ENCODE results near the gene TELO2. TPM values are rescaled to one million over a fixed set of nuclear protein-coding genes. Genes with fewer than 3 reads are reported as not detected.

TELO2 gene
- total RNA-seq, 1 donor from 2014 or later: 77.2 TPM

DNA sequence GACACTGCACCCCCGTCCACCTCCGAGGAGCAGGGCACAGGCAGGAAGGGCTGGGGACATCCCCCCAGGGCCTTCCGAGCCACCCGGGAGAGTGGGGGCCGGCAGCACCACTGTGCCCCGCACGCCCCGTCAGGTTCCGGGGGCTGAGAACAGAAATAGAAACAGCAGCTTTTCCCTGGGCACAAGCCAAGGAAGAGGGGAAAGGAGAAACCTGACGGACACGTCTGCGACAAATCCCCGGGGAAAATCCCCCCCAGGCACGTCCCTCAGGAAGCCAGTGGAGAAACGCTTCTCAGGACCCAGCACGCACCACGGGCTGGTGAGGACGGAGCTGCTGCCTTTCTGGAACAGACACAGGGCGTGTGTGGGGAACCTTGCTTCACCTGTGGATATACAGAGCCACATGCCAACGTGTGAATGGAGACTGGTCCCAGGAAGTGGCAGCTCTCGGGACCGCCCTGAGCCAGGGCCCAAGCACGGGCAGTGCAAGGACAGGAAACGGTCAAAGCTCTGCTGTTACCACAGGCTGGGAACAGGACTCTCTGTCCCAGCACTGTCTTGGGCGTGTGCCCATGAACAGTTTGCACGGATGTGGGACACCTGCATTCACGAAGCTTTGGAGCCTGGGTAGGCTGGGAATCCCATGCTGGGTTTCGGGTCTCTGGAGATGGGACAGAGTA lies 39.1 kb downstream of the TELO2 start:
- Mint-ChIP-seq H3K27ac (no peak overlapping the region), H3K36me3 (ENCODE audit: insufficient read depth) (no peaks in the 10 kb centered on the region), H3K4me1 (ENCODE audit: low read depth) (no peaks in the 10 kb centered on the region), H3K9me3 (ENCODE audit: low read depth) (no peaks in the 10 kb centered on the region), H3K4me3 (ENCODE audit: low read depth) (no peak overlapping the region), H3K27me3 (no peaks in the 10 kb centered on the region)
- TF ChIP-seq, protein P1, sequence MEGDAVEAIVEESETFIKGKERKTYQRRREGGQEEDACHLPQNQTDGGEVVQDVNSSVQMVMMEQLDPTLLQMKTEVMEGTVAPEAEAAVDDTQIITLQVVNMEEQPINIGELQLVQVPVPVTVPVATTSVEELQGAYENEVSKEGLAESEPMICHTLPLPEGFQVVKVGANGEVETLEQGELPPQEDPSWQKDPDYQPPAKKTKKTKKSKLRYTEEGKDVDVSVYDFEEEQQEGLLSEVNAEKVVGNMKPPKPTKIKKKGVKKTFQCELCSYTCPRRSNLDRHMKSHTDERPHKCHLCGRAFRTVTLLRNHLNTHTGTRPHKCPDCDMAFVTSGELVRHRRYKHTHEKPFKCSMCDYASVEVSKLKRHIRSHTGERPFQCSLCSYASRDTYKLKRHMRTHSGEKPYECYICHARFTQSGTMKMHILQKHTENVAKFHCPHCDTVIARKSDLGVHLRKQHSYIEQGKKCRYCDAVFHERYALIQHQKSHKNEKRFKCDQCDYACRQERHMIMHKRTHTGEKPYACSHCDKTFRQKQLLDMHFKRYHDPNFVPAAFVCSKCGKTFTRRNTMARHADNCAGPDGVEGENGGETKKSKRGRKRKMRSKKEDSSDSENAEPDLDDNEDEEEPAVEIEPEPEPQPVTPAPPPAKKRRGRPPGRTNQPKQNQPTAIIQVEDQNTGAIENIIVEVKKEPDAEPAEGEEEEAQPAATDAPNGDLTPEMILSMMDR (IDR thresholded peaks at IDR 0.05; ENCODE audit: unreplicated experiment): no peak
- DNase-seq (ENCODE audit: low spot score, unreplicated experiment): no peak

DNA sequence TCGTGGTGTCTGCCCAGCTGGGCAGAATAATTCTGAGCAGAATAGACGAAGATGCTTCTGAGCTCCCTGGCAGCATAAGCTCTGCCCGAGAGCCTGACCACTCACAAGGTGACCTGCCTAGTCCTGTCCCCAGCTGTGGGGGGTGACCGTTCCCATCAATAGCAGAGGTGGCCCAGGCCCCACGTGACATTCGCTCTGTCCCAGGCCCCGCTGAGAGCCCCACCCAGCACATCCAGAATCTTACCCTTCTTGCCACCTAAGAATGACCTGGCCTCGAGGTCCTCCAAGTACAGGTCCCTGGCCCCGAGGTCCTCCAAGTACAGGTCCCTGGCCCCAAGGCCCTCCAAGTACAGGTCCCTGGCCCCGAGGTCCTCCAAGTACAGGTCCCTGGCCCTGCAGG lies 39.6 kb downstream of the TELO2 start:
- TF ChIP-seq, protein P1 (IDR thresholded peaks at IDR 0.05; ENCODE audit: unreplicated experiment): no peak
- no peaks in the 10 kb centered on the region for H3K27me3 Mint-ChIP-seq
- DNase-seq (ENCODE audit: low spot score, unreplicated experiment): no peak
- no peak overlapping the region for H3K27ac Mint-ChIP-seq
- no peaks in the 10 kb centered on the region for H3K9me3 Mint-ChIP-seq (ENCODE audit: low read depth)
- H3K4me1 Mint-ChIP-seq (ENCODE audit: low read depth): no peaks in the 10 kb centered on the region
- H3K36me3 Mint-ChIP-seq (ENCODE audit: insufficient read depth): no peaks in the 10 kb centered on the region
- H3K4me3 Mint-ChIP-seq (ENCODE audit: low read depth): no peak overlapping the region

DNA sequence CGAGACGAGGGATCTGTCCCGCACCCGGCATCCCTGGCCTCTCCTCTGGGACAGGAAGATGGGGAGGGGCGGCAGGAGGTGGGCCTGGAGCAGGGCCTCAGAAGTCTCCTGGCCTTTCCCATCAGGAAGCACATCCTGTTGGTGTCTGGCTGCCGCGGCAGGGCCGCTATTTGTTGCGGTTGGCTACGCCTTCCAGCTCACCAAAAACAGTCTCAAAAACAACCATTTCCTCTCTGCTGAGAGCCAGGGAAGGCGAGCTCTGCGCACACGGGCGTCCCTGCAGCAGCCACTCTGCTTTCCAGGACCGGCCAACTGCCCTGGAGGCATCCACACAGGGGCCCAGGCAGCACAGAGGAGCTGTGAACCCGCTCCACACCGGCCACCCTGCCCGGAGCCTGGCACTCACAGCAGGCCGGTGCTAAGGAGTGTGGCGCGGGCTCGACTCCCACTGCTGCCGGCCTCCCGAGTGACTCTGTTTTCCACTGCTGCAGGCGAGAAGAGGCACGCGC lies 40.3 kb downstream of the TELO2 start, which contains the start of gene TMEM204:
Gene TMEM204 (plus strand): TSS at position 224 of the 509 bp plus-strand sequence. CDS start 610 bp downstream, outside the sequence.
- TF ChIP-seq, protein P1 (IDR thresholded peaks at IDR 0.05; ENCODE audit: unreplicated experiment): no peak
- Mint-ChIP-seq H3K36me3 (ENCODE audit: insufficient read depth) (no peaks in the 10 kb centered on the region), H3K27me3 (no peaks in the 10 kb centered on the region), H3K4me1 (ENCODE audit: low read depth) (no peaks in the 10 kb centered on the region), H3K27ac (no peak within 1 kb of the TSS), H3K4me3 (ENCODE audit: low read depth) (no peak within 1 kb of the TSS), H3K9me3 (ENCODE audit: low read depth) (no peaks in the 10 kb centered on the region)
- no peak for DNase-seq (ENCODE audit: low spot score, unreplicated experiment)

DNA sequence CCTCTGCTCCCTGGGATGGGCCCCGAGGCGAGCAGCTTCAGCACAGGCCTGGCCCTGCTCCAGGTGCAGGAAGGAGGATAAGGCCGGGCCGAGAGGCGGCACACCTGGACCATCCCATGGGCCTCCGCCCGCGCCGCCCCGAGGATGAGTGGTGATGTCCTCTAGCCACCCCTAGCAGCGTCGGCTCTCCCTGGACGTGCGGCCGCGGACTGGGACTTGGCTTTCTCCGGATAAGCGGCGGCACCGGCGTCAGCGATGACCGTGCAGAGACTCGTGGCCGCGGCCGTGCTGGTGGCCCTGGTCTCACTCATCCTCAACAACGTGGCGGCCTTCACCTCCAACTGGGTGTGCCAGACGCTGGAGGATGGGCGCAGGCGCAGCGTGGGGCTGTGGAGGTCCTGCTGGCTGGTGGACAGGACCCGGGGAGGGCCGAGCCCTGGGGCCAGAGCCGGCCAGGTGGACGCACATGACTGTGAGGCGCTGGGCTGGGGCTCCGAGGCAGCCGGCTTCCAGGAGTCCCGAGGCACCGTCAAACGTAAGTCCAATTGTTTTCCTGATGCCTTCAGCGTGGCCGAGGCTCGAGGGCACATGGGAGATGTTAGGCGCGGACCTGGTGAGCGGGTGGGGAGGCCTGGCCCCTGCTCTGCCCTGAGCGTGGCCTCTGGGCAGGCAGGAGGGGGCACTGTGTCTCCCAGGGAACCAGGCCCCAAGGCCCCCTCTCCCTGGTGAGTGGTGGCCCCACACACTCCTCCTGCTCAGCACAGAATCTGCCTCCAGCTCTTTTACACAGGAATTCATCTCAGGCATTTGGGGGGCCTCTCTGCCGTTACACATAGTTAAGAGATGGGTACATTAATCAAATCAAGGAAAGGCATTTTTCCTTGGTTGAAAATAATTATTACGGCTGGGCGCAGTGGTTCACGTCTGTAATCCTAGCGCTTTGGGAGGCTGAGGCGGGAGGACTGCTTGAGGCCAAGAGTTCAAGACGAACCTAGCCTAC lies 41.2 kb downstream of the TELO2 start:
- H3K4me3 Mint-ChIP-seq (ENCODE audit: low read depth): no peak overlapping the region
- no peaks in the 10 kb centered on the region for H3K4me1 Mint-ChIP-seq (ENCODE audit: low read depth)
- H3K36me3 Mint-ChIP-seq (ENCODE audit: insufficient read depth): no peaks in the 10 kb centered on the region
- no peak for DNase-seq (ENCODE audit: low spot score, unreplicated experiment)
- TF ChIP-seq, protein P1 (IDR thresholded peaks at IDR 0.05; ENCODE audit: unreplicated experiment): no peak
- H3K27me3 Mint-ChIP-seq: no peaks in the 10 kb centered on the region
- no peak overlapping the region for H3K27ac Mint-ChIP-seq
- no peaks in the 10 kb centered on the region for H3K9me3 Mint-ChIP-seq (ENCODE audit: low read depth)

Data from progenitor cell of endocrine pancreas (in vitro differentiated cells).